AG09309 (cell line): Measurements from ENCODE around the gene SCO1.

Experiments
- DNase-seq: peaks from one replicate; pipeline ENCODE4 v3.0.0-alpha.2; 2010; ENCODE audit warnings: low read depth
- H3K4me3 ChIP-seq: 2 replicates; pipeline ENCODE4 v1.5.1; 2011; ENCODE audit warnings: mild to moderate bottlenecking, low read depth, low read length, moderate library complexity; ENCODE audit not compliant: control insufficient read depth
- TF ChIP-seq, protein P1 (sequence below): IDR thresholded peaks from 2 replicates; pipeline ENCODE4 v1.5.1; 2011; ENCODE audit warnings: mild to moderate bottlenecking, low read depth, low read length, inconsistent platforms; ENCODE audit not compliant: insufficient read depth, control insufficient read depth; ENCODE audit errors: missing control alignments

The SCO1 gene

DNA sequence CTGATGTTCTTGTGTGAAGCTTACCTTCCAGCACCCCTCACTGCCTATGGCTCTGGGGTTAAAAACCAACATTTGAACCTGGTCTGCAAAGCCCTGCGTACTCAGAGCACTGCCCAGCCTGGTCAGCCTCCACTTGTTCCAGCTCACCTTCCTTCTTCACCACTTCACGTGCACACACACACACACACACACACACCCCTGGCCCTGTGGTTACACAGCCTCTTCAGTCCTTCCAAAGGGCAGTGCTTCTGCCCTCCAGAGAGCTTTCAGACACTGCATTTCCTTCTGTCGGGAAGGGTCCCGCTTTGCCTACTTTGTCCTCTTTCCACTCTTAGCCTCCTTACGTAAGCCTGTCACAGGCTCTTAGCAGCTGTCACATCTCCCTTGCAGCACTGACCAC is 42.1 kb upstream of the SCO1 start:
- no peak overlapping the region for H3K4me3 ChIP-seq
- DNase-seq, result no peak
- TF ChIP-seq, protein P1, sequence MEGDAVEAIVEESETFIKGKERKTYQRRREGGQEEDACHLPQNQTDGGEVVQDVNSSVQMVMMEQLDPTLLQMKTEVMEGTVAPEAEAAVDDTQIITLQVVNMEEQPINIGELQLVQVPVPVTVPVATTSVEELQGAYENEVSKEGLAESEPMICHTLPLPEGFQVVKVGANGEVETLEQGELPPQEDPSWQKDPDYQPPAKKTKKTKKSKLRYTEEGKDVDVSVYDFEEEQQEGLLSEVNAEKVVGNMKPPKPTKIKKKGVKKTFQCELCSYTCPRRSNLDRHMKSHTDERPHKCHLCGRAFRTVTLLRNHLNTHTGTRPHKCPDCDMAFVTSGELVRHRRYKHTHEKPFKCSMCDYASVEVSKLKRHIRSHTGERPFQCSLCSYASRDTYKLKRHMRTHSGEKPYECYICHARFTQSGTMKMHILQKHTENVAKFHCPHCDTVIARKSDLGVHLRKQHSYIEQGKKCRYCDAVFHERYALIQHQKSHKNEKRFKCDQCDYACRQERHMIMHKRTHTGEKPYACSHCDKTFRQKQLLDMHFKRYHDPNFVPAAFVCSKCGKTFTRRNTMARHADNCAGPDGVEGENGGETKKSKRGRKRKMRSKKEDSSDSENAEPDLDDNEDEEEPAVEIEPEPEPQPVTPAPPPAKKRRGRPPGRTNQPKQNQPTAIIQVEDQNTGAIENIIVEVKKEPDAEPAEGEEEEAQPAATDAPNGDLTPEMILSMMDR, result no peak

DNA sequence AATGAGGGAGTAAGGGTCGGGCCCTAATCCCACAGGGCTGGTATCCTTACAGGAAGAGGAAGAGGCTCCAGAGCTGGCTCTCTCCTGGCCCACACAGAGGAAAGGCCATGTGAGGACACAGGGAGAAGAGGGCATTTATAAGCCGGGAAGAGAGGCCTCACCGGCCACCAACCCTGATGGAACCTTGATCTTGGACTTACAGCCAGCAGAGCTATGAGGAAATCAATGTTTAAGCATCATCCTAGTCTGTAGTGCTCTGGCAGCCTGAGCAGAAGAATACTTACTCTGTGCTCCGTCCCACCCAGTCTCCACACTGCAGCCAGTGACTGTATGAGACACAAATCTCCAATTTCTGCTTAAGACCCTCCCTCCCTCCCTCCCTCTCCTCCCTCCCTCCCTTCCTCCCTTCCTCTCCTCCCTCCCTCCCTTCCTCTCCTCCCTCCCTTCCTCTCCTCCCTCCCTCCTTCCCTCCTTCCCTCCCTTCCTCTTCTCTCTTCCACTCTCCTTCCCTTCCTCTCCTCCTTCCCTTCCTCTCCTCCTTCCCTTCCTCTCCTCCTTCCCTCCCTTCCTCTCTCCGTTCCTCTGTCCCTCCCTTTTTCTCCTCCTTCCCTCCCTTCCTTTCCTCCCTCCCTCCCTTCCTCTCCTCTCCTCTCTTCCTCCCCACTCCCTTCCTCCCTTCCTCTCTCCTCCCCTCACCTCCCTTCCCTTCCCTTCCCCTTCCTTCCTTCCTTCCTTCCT is 41.4 kb upstream of the SCO1 start:
- H3K4me3 ChIP-seq, result no peak overlapping the region
- no peak for DNase-seq
- TF ChIP-seq, protein P1, result no peak

DNA sequence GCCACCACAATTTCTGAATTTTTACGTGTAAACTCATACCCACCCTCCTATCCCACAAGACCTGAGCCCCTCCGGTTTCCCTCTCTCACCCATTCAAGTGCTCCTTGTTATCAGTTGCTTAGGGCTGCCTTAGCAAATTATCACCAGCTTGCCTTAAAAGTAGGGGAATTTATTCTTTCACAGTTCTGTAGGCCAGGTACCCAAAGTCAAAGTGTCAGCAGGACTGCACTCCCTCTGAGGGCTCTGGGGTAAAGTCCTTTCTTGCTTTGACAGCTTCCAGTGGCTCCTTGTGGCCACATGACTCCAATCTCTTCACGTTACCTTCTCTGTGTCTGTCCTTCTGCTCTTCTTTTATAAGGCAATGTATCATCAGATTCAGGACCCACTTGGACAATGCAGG is 40.4 kb upstream of the SCO1 start:
- H3K4me3 ChIP-seq, result no peak overlapping the region
- TF ChIP-seq, protein P1, result no peak
- no peak for DNase-seq

DNA sequence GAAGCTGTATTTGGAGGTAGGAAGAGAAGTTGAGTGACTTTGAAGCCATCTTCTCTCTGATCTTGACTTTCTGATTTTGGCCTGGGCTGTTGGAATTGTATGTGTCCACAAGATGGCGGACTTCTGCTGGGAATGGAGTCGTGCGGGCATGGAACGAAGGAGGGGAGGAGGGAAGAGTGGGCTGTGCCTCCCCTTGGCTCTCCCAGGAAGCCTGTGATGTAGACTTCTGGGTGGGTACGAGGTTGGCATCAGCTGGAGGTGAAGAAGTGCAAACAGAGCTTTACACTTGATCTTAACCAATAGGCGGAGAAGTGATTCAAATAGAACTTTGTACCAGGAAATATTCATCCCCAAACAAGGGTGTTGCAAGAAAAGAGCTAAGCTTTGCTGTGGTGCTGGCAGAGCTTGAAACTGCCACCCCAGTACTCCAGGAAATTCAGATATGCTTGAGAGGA is 39.9 kb upstream of the SCO1 start:
- H3K4me3 ChIP-seq, result no peak overlapping the region
- TF ChIP-seq, protein P1, result peak; percentile 89
- no peak for DNase-seq

DNA sequence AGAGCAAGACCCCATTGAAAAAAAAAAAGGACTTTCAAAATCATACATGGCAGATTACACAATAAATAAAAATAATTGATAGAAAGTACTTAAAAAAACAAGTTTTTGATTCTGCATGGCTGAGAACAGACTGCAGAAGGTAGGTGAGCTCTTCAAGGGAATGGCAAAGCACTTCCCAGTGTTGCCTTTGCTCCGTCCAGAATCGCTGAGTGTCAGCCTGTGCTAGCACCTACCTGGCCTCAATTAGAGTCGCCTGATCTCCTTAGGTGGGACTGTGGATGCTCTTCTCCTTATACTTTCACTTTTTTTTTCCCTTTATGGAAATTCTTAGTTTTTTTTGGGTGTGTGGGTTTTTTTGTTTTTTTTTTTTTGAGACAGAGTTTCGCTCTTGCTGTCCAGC is 38.5 kb upstream of the SCO1 start:
- TF ChIP-seq, protein P1, result no peak
- no peak for DNase-seq
- no peak overlapping the region for H3K4me3 ChIP-seq

DNA sequence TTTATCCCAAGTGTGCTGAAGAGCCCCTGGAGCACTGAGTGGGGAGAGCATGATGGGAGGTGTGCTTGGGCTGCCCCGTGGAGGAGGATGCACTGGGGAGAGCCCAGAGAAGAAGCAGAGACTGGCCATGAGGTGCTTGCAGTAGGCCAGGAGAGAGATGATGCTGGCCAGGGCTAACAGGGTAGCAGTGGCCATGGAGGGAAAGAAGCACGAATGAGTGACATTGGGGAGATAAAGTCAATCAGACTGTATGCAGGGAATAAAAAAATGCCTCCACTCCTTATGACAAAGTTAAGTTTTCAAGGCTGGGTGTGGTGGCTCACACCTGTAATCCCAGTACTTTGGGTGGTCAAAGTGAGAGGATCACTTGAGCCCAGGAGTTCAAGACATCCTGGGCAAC is 37.9 kb upstream of the SCO1 start:
- TF ChIP-seq, protein P1, result no peak
- no peak overlapping the region for H3K4me3 ChIP-seq
- DNase-seq, result no peak
